ENCODE results near the gene ADGRB3. TPM values are rescaled to one million over a fixed set of nuclear protein-coding genes. Genes with fewer than 3 reads are reported as not detected.

ADGRB3 gene
- total and polyA plus RNA-seq, 12 donors: 0.47 to 2.1 (median 0.85) TPM

DNA sequence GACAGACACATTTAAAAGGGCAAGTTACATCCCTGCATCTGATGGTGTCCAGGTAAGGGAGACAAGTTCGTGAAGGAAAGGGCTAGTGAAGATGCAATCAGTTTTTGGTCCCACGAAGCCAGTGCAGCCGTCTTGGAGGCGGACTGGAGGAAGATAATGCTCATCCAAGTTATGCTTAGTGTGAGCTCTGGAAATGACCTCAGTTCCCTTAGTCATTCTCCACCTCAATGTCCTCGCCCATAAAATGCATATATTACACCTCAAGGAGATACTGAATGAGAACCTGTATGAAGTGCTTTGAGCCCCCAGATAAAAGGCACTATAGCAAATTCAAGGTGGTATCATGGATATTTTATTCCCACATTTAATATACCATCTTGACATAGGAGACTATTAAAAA lies 358.8 kb downstream of the ADGRB3 start:
- DNase-seq: no peak
- TF ChIP-seq CTCF (IDR thresholded peaks at IDR 0.05): no peak
- H3K27me3 ChIP-seq: no peaks in the 10 kb centered on the region
- 72 to 76% methylated on average over 5 of the region's 5 CpGs for WGBS, 2 donors
- H3K4me3 ChIP-seq: no peak overlapping the region
- H3K9me3 ChIP-seq: no peaks in the 10 kb centered on the region
- no peak for ATAC-seq
- H3K27ac ChIP-seq: no peak overlapping the region
- H3K4me1 ChIP-seq: no peaks in the 10 kb centered on the region
- H3K36me3 ChIP-seq: no peaks in the 10 kb centered on the region
- intact Hi-C loops (cut with DNase I): loop anchor here in 1 of 10 donors (10.0 kb wide), 1 partner anchor 941 kb away; no protein-coding TSS in a partner anchor

- no peaks in the 10 kb centered on the region for H3K4me1 ChIP-seq
- intact Hi-C loops (cut with DNase I): loop anchor here in 1 of 10 donors (10.0 kb wide), 1 partner anchor 940 kb away; no protein-coding TSS in a partner anchor
- ATAC-seq: no peak
- no peak for TF ChIP-seq CTCF (IDR thresholded peaks at IDR 0.05)
- H3K27me3 ChIP-seq: no peaks in the 10 kb centered on the region
- no peak for DNase-seq
- H3K36me3 ChIP-seq: no peaks in the 10 kb centered on the region
- no peaks in the 10 kb centered on the region for H3K9me3 ChIP-seq
- 80 to 81% methylated on average over 1 of the region's 1 CpG for WGBS, 2 donors
- H3K4me3 ChIP-seq: no peak overlapping the region
- no peak overlapping the region for H3K27ac ChIP-seq
Observed at GRCh38 chr6:68994521-68994920, 359.4 kb downstream of the ADGRB3 start.

GRCh38 chr6:69005199-69005598 lies 370.1 kb downstream of the ADGRB3 start:
- Histone ChIP-seq H3K36me3 (no peaks in the 10 kb centered on the region), H3K4me1 (no peaks in the 10 kb centered on the region), H3K9me3 (peaks cover 0 to 2% (median 0%) of the 10 kb centered on the region in 11 donors), H3K27me3 (no peaks in the 10 kb centered on the region), H3K27ac (no peak overlapping the region), H3K4me3 (no peak overlapping the region)
- no peak for TF ChIP-seq CTCF (IDR thresholded peaks at IDR 0.05)
- no peak for DNase-seq
- intact Hi-C loops (cut with DNase I): no loop called here
- ATAC-seq: no peak
- 82 to 84% methylated on average over 5 of the region's 5 CpGs for WGBS, 2 donors

- no peaks in the 10 kb centered on the region for H3K4me1 ChIP-seq
- intact Hi-C loops (cut with DNase I): no loop called here
- no peaks in the 10 kb centered on the region for H3K36me3 ChIP-seq
- 64 to 68% methylated on average over 3 of the region's 3 CpGs for WGBS, 2 donors
- peaks cover 0 to 6% (median 0%) of the 10 kb centered on the region in 11 donors for H3K9me3 ChIP-seq
- DNase-seq (no peak), ATAC-seq (no peak)
- no peak for TF ChIP-seq CTCF (IDR thresholded peaks at IDR 0.05)
- H3K27ac ChIP-seq: no peak overlapping the region
- no peak overlapping the region for H3K4me3 ChIP-seq
- no peaks in the 10 kb centered on the region for H3K27me3 ChIP-seq
Observed at GRCh38 chr6:69007781-69008180, 372.7 kb downstream of the ADGRB3 start.

Measured in heart right ventricle (tissue), 16 donors.